Tibial nerve (tissue), 4 donors: Measurements from ENCODE around the gene IFNE. TPM values are rescaled to one million over a fixed set of nuclear protein-coding genes. Genes with fewer than 3 reads are reported as not detected.
"Not testable (repeated sequence)": the region's sequence is repeated elsewhere in the genome, so short reads cannot be mapped to it uniquely, and the experiment has no call there.

Source experiments
- DNase-seq, 2 donors: peaks; one replicate each; pipeline ENCODE4 v3.0.0-alpha.2; 2019; ENCODE audit warnings: low spot score in 2 of 2
- H3K27ac ChIP-seq, 4 donors: fragments of 200-600 bp; sonication (generic) in 3 of 4; one replicate each; pipeline ENCODE4 v1.5.1; 2017 to 2019; ENCODE audit warnings: mild to moderate bottlenecking in 1 of 4
- H3K27me3 ChIP-seq, 2 donors: fragments of 200-600 bp; sonication (generic) in 1 of 2; one replicate each; pipeline versions ENCODE4 v1.5.1 to v1.6.0; 2017 to 2019
- H3K36me3 ChIP-seq, 3 donors: fragments of 200-600 bp; sonication (generic); one replicate each; pipeline ENCODE4 v1.5.1; 2018 to 2019
- H3K4me1 ChIP-seq, 4 donors: fragments of 200-600 bp; sonication (generic) in 3 of 4; one replicate each; pipeline ENCODE4 v1.5.1; 2017 to 2019
- H3K4me3 ChIP-seq, 4 donors: fragments of 200-600 bp; sonication (generic) in 3 of 4; one replicate each; pipeline ENCODE4 v1.5.1; 2017 to 2019; ENCODE audit warnings: mild to moderate bottlenecking in 1 of 4, moderate library complexity in 1 of 4
- H3K9me3 ChIP-seq, 4 donors: fragments of 200-600 bp; sonication (generic) in 3 of 4; one replicate each; pipeline ENCODE4 v1.5.1; 2017 to 2019
- EP300 ChIP-seq, 2 donors: sonication (generic); formaldehyde crosslinking; IDR thresholded peaks; one replicate each; pipeline ENCODE4 v1.6.1; 2017; ENCODE audit warnings: antibody characterized with exemption in 2 of 2, mild to moderate bottlenecking in 1 of 2
- POLR2A ChIP-seq, 2 donors: fragments of 450-650 bp; IDR thresholded peaks; one replicate each; pipeline ENCODE4 v1.6.1; 2017; ENCODE audit warnings: antibody characterized with exemption in 2 of 2, mild to moderate bottlenecking in 2 of 2, moderate library complexity in 2 of 2
- WGBS, 2 donors: methylation state at CpG; one replicate each; pipeline ENCODE4 v1.1.5; 2018; 5-methylcytosine and 5-hydroxymethylcytosine counted together
- total RNA-seq, 4 donors: library from RNA; depleted of rRNA; stranded (reverse); fragments of >200 nt; gene quantifications; one replicate each; pipeline ENCODE4 v1.1.0, GENCODE V29; 2016
- TF ChIP-seq, protein P1 (sequence below), 5 experiments: fragments of 200-600 bp in 3 of 5; fragments of 450-650 bp in 2 of 5; sonication (generic) in 3 of 5; IDR thresholded peaks; one replicate each; pipeline ENCODE4 v1.5.1; 2016 to 2019; ENCODE audit warnings: antibody characterized with exemption in 5 of 5, mild to moderate bottlenecking in 3 of 5, moderate library complexity in 2 of 5

IFNE gene
- total RNA-seq, 4 donors from 2014 or later = not detected

DNA sequence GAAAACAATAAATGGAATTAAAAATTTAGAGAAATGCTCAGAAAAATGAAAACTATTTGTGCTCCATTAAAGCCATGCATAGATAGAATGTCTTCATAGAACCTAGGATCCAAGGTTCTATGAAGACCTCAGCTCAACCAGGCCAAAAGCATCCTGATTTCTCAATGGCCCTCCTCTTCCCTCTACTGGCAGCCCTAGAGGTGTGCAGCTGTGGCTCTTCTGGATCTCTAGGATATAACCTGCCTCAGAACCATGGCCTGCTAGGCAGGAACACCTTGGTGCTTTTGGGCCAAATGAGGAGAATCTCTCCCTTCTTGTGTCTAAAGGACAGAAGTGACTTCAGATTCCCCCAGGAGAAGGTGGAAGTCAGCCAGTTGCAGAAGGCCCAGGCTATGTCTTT is 26.8 kb downstream of the IFNE start:
- H3K27ac ChIP-seq = no peak overlapping the region
- no peaks in the 10 kb centered on the region for H3K9me3 ChIP-seq
- TF ChIP-seq EP300 (IDR thresholded peaks at IDR 0.05) = no peak
- TF ChIP-seq, protein P1, sequence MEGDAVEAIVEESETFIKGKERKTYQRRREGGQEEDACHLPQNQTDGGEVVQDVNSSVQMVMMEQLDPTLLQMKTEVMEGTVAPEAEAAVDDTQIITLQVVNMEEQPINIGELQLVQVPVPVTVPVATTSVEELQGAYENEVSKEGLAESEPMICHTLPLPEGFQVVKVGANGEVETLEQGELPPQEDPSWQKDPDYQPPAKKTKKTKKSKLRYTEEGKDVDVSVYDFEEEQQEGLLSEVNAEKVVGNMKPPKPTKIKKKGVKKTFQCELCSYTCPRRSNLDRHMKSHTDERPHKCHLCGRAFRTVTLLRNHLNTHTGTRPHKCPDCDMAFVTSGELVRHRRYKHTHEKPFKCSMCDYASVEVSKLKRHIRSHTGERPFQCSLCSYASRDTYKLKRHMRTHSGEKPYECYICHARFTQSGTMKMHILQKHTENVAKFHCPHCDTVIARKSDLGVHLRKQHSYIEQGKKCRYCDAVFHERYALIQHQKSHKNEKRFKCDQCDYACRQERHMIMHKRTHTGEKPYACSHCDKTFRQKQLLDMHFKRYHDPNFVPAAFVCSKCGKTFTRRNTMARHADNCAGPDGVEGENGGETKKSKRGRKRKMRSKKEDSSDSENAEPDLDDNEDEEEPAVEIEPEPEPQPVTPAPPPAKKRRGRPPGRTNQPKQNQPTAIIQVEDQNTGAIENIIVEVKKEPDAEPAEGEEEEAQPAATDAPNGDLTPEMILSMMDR (IDR thresholded peaks at IDR 0.05) = peak; percentile 17 to 43 (median 40)
- no peaks in the 10 kb centered on the region for H3K36me3 ChIP-seq
- no peaks in the 10 kb centered on the region for H3K27me3 ChIP-seq
- no peaks in the 10 kb centered on the region for H3K4me1 ChIP-seq
- no peak for DNase-seq
- no peak overlapping the region for H3K4me3 ChIP-seq

- no peaks in the 10 kb centered on the region for H3K9me3 ChIP-seq
- no peaks in the 10 kb centered on the region for H3K4me1 ChIP-seq
- no peak for DNase-seq
- TF ChIP-seq, protein P1 (IDR thresholded peaks at IDR 0.05) = no peak
- TF ChIP-seq POLR2A (IDR thresholded peaks at IDR 0.05) (no peak), EP300 (IDR thresholded peaks at IDR 0.05) (no peak)
- no peak overlapping the region for H3K27ac ChIP-seq
- no peak overlapping the region for H3K4me3 ChIP-seq
- no peaks in the 10 kb centered on the region for H3K36me3 ChIP-seq
- no peaks in the 10 kb centered on the region for H3K27me3 ChIP-seq
- 59 to 67% methylated on average over 2 of the region's 2 CpGs for WGBS, 2 donors
Observed at GRCh38 chr9:21454149-21454548, 28.0 kb downstream of the IFNE start.

- Histone ChIP-seq H3K36me3 (no peaks in the 10 kb centered on the region), H3K4me1 (no peaks in the 10 kb centered on the region), H3K4me3 (no peak overlapping the region), H3K27ac (no peak overlapping the region), H3K9me3 (no peaks in the 10 kb centered on the region), H3K27me3 (no peaks in the 10 kb centered on the region)
- TF ChIP-seq, protein P1 (IDR thresholded peaks at IDR 0.05) = no peak
- DNase-seq = no peak
- 83 to 87% methylated on average over 4 of the region's 4 CpGs for WGBS, 2 donors
Observed at GRCh38 chr9:21452681-21453080, 29.4 kb downstream of the IFNE start.

DNA sequence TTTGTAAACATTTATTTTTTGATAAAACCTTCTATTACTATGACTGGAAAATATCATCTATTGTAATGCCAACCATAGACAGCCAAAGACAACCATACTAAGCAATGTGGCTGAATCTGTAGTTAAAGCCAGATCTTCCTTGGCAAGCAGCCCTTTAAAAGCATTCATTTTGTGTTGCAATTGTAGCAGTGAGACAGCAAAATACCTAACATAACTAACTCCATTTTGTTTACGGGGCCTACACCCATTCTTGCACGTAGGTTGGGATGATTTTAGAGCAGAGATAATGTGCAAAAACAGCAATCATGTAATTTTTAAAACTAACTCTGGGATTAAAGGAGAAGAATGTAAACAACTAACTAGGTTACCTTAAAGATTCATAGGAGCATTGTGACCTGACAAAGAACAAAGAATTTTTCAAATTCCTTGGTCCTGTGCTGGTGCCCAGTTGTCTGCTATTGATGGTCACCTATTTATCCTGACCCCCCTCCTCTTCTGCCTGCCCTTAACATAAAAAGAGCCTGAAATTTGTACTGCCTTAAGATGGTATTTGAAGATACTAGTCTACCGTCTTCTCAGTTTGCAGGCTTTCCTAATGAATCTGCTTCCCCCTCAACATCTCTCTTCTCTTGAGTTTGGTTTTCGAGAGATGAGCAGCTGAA is 31.2 kb downstream of the IFNE start:
- Histone ChIP-seq H3K27ac (no peak overlapping the region), H3K27me3 (no peaks in the 10 kb centered on the region), H3K36me3 (no peaks in the 10 kb centered on the region), H3K4me3 (no peak overlapping the region), H3K4me1 (no peaks in the 10 kb centered on the region), H3K9me3 (no peaks in the 10 kb centered on the region)
- no peak for TF ChIP-seq EP300 (IDR thresholded peaks at IDR 0.05)
- TF ChIP-seq POLR2A (IDR thresholded peaks at IDR 0.05) = no peak
- TF ChIP-seq, protein P1 (IDR thresholded peaks at IDR 0.05) = no peak
- WGBS, 2 donors = 72 to 77% methylated on average over 4 of the region's 4 CpGs
- no peak for DNase-seq

- H3K36me3 ChIP-seq, H3K4me3 ChIP-seq, H3K9me3 ChIP-seq, H3K27ac ChIP-seq, H3K4me1 ChIP-seq, H3K27me3 ChIP-seq, DNase-seq: not testable (repeated sequence)
- 81 to 85% methylated on average over 5 of the region's 5 CpGs for WGBS, 2 donors
Observed at GRCh38 chr9:21449312-21449711, 32.8 kb downstream of the IFNE start.
